Activated T-helper 2 cell treated with anti-CD3 and anti-CD28 coated beads, Interferon-gamma antibody, Interleukin-2, Interleukin-4, amounts not matched to agents 10 μg/mL and 5 μg/mL and 100 μg/mL, durations not matched to agents 14 hours and 24 hours and 36 hours (primary cell): Measurements from ENCODE around the gene ST6GAL1. TPM values are rescaled to one million over a fixed set of nuclear protein-coding genes. Genes with fewer than 3 reads are reported as not detected.
A peak's percentile ranks its signal among the peaks of the same experiment; 100 is the strongest.
"Not testable (repeated sequence)": the region's sequence is repeated elsewhere in the genome, so short reads cannot be mapped to it uniquely, and the experiment has no call there.

ENCODE experiments used
- DNase-seq: peaks from one replicate; pipeline ENCODE4 v3.0.0; 2021; ENCODE audit warnings: low spot score
- H3K27ac Mint-ChIP-seq: one replicate; pipeline ENCODE4 v1.8.0; 2021; ENCODE audit warnings: mixed read lengths
- H3K27me3 Mint-ChIP-seq: one replicate; pipeline ENCODE4 v1.8.0; 2021; ENCODE audit warnings: low read depth, mixed read lengths
- H3K36me3 Mint-ChIP-seq: one replicate; pipeline ENCODE4 v1.8.0; 2021; ENCODE audit warnings: low read depth, mixed read lengths
- H3K4me1 Mint-ChIP-seq: one replicate; pipeline ENCODE4 v1.8.0; 2021; ENCODE audit warnings: low read depth, mixed read lengths
- H3K4me3 Mint-ChIP-seq: one replicate; pipeline ENCODE4 v1.8.0; 2021; ENCODE audit warnings: low read depth, mild to moderate bottlenecking, moderate library complexity, mixed read lengths
- H3K9me3 Mint-ChIP-seq: one replicate; pipeline ENCODE4 v1.8.0; 2021; ENCODE audit warnings: mixed read lengths
- intact Hi-C: fragments of 100-400 bp; cut with micrococcal nuclease; formaldehyde crosslinking; loops from one replicate; pipeline ENCODE4 v1.15.1; 2023
- total RNA-seq: library from RNA; stranded (reverse); gene quantifications from 2 replicates; pipeline ENCODE4 v1.2.3, GENCODE V29; 2022

Gene ST6GAL1, protein sequence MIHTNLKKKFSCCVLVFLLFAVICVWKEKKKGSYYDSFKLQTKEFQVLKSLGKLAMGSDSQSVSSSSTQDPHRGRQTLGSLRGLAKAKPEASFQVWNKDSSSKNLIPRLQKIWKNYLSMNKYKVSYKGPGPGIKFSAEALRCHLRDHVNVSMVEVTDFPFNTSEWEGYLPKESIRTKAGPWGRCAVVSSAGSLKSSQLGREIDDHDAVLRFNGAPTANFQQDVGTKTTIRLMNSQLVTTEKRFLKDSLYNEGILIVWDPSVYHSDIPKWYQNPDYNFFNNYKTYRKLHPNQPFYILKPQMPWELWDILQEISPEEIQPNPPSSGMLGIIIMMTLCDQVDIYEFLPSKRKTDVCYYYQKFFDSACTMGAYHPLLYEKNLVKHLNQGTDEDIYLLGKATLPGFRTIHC
- total RNA-seq = 78.1 and 85.9 TPM in 2 replicates

- peak within 1 kb of the TSS; percentile 92 for H3K4me3 Mint-ChIP-seq
- H3K27ac Mint-ChIP-seq = peak within 1 kb of the TSS; percentile 86
- H3K4me1 Mint-ChIP-seq = peaks cover 37% of the 10 kb centered on the region
- peak; percentile 70 for DNase-seq
- peaks cover 2% of the 10 kb centered on the region for H3K9me3 Mint-ChIP-seq
- H3K36me3 Mint-ChIP-seq = peaks cover 27% of the 10 kb centered on the region
- no peaks in the 10 kb centered on the region for H3K27me3 Mint-ChIP-seq
- intact Hi-C loops = loop anchor here (2.0 to 5.0 kb wide), 5 partner anchors 81 to 993 kb away; partner anchors contain the start of genes RPL39L and TRA2B
These were observed at the start of gene ST6GAL1 for GRCh38 chr3:186930143-186930640. TSS of gene ST6GAL1 (plus strand) at chr3:186930526. CDS start at chr3:187042704, 112,178 bp downstream.

DNA sequence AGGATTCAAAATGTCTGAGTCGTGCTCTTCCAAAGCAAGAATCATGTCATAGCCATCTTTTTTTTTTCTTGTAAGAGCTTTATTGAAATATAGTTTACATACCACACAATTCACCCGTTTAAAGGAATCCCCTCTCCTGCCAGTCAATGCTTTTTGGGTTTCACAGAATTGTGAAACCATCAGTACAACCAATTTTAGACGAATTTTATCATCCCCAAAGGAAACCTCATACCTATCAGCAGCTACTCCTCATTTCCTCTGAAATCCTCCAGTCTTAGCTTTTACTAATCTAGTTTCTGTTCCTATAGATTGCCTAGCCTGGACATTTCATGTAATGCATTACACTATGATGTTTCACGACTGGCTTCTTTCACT lies 48.2 kb upstream of the ST6GAL1 start:
- peak overlapping the region; percentile 34 for H3K4me3 Mint-ChIP-seq
- no peak for DNase-seq
- intact Hi-C loops = loop anchor here (1.0 to 5.0 kb wide), 6 partner anchors 35 to 249 kb away; partner anchors contain the start of gene EIF4A2

DNA sequence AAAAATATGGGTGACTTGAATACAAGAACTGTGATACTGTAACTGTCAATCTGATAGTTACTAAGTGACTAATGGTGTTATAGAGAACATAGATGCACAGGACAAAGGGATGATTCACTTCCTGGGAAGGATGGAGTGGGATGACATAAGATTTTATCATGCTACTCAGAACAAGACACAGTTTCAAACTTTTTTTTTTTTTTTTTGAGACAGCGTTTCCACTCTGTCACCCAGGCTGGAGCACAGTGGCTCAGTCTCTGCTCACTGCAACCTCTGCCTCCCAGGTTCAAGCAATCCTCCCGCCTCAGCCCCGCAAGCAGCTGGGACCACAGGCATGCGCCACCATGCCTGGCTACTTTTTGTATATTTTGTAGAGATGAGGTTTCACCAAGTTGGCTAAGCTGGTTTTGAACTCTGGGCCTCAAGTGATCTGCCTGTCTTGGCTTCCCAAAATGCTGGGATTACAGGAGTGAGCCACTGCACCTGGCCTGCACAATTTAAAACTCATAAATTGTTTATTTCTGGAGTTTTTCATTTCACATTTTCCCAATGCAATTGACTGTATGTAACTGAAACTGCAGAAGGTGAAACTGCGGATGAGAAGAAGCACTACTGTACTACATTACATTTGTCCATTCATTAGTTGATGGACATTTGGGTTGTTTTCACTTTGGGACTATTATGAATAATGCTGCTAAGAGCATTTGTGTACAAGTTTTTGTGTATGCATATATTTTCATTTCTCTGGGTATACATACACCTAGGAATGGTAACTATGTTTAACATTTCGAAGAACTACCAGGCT lies 47.2 kb upstream of the ST6GAL1 start:
- DNase-seq = peak; percentile 47
- no peaks in the 10 kb centered on the region for H3K9me3 Mint-ChIP-seq
- H3K4me3 Mint-ChIP-seq = peak overlapping the region; percentile 52
- peaks cover 57% of the 10 kb centered on the region for H3K4me1 Mint-ChIP-seq
- intact Hi-C loops = loop anchor here (1.0 to 5.0 kb wide), 9 partner anchors 26 to 248 kb away; partner anchors contain the start of gene EIF4A2
- H3K27me3 Mint-ChIP-seq = no peaks in the 10 kb centered on the region
- H3K27ac Mint-ChIP-seq = peak overlapping the region; percentile 87
- H3K36me3 Mint-ChIP-seq = peaks cover 2% of the 10 kb centered on the region

More for the DNA sequence above, 48.2 kb upstream of the ST6GAL1 start:
- Mint-ChIP-seq H3K9me3 (peaks cover 4% of the 10 kb centered on the region), H3K36me3 (peaks cover 5% of the 10 kb centered on the region), H3K27ac (peak overlapping the region; percentile 89), H3K4me1 (peaks cover 55% of the 10 kb centered on the region), H3K27me3 (no peaks in the 10 kb centered on the region)

DNA sequence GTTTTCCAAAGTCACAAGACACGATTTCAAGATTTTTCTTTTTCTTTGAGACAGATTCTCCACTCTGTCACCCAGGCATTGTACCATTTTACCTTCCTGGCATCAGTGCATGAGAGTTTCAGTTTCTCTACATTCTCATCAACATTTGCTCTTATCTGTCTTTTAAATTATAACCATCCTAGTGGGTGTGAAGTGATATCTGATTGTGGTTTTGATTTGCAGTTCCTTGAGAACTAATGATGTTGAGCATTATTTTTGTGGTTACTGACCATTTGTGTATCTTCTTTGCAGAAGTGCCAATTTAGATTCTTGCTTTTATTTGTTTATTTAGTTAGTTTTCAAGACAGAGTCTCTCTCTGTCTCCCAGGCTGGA lies 46.7 kb upstream of the ST6GAL1 start:
- Mint-ChIP-seq H3K27me3 (no peaks in the 10 kb centered on the region), H3K4me3 (peak overlapping the region; percentile 52), H3K9me3 (no peaks in the 10 kb centered on the region), H3K4me1 (peaks cover 57% of the 10 kb centered on the region), H3K36me3 (peaks cover 2% of the 10 kb centered on the region), H3K27ac (peak overlapping the region; percentile 87)
- no peak for DNase-seq
- intact Hi-C loops = loop anchor here (1.0 to 5.0 kb wide), 7 partner anchors 26 to 247 kb away; partner anchors contain the start of gene EIF4A2

GRCh38 chr3:186884868-186885267 lies 45.5 kb upstream of the ST6GAL1 start:
- intact Hi-C loops = loop anchor here (5.0 kb wide), 2 partner anchors 38 to 103 kb away; partner anchors contain the start of gene EIF4A2
- H3K36me3 Mint-ChIP-seq, H3K4me3 Mint-ChIP-seq, H3K27me3 Mint-ChIP-seq, DNase-seq, H3K9me3 Mint-ChIP-seq, H3K27ac Mint-ChIP-seq: not testable (repeated sequence)
- peaks cover 47% of the 10 kb centered on the region for H3K4me1 Mint-ChIP-seq

DNA sequence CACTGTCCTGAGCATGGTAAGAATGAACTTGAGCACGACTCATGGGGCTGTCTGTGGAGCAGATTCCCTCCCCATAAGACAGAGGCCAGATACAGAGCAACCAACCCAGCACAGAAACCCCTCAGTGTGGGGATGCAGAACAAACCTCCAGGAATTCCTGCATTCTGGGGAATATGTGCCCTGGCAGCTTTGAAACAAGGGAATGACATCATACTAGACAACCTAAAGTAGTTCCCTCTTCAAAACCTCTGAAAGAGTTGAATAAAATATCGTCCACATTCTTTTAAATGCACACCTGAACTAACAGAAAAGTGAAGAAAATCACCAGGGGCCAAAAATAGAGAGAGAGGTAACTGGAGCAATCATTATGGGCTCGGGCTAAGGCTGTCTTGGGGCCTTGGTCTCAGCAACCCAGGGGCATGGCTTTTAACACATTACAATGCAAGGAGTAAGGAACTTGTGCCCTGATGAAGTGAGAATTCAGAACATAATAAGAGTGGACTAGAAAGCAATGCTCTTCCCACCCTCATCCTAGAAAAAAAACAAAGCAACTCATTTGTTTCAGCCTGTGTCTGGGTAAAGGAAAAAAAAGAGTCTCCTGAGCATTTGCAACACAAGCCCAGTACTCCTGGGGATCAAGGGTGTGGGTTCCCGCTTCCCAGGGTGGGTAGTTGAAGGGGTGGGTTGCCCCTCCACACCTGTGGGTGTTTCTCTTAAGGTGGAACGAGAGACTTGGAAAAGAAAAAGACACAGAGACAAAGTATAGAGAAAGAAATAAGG lies 43.9 kb upstream of the ST6GAL1 start:
- DNase-seq = no peak
- Mint-ChIP-seq H3K4me1 (peaks cover 35% of the 10 kb centered on the region), H3K27me3 (no peaks in the 10 kb centered on the region), H3K9me3 (no peaks in the 10 kb centered on the region), H3K4me3 (no peak overlapping the region), H3K36me3 (no peaks in the 10 kb centered on the region), H3K27ac (no peak overlapping the region)
- intact Hi-C loops = no loop called here

GRCh38 chr3:186887507-186887938 lies 42.8 kb upstream of the ST6GAL1 start:
- peaks cover 26% of the 10 kb centered on the region for H3K4me1 Mint-ChIP-seq
- DNase-seq, H3K4me3 Mint-ChIP-seq, intact Hi-C loops, H3K36me3 Mint-ChIP-seq, H3K9me3 Mint-ChIP-seq, H3K27ac Mint-ChIP-seq, H3K27me3 Mint-ChIP-seq: not testable (repeated sequence)

GRCh38 chr3:186888569-186888968 lies 41.8 kb upstream of the ST6GAL1 start:
- no peak for DNase-seq
- Mint-ChIP-seq H3K27ac (no peak overlapping the region), H3K27me3 (no peaks in the 10 kb centered on the region), H3K36me3 (no peaks in the 10 kb centered on the region), H3K4me3 (no peak overlapping the region), H3K9me3 (no peaks in the 10 kb centered on the region), H3K4me1 (peaks cover 19% of the 10 kb centered on the region)
- intact Hi-C loops = no loop called here

GRCh38 chr3:186889698-186890097 lies 40.6 kb upstream of the ST6GAL1 start:
- DNase-seq, H3K36me3 Mint-ChIP-seq, intact Hi-C loops, H3K27ac Mint-ChIP-seq, H3K4me3 Mint-ChIP-seq, H3K27me3 Mint-ChIP-seq, H3K9me3 Mint-ChIP-seq: not testable (repeated sequence)
- peaks cover 14% of the 10 kb centered on the region for H3K4me1 Mint-ChIP-seq

GRCh38 chr3:186890911-186891310 lies 39.4 kb upstream of the ST6GAL1 start:
- no peak for DNase-seq
- H3K9me3 Mint-ChIP-seq = peaks cover 4% of the 10 kb centered on the region
- H3K4me1 Mint-ChIP-seq = peaks cover 8% of the 10 kb centered on the region
- H3K27ac Mint-ChIP-seq = no peak overlapping the region
- H3K36me3 Mint-ChIP-seq = no peaks in the 10 kb centered on the region
- no peaks in the 10 kb centered on the region for H3K27me3 Mint-ChIP-seq
- intact Hi-C loops = no loop called here
- H3K4me3 Mint-ChIP-seq = no peak overlapping the region

GRCh38 chr3:186893071-186893470 lies 37.3 kb upstream of the ST6GAL1 start:
- intact Hi-C loops, H3K27me3 Mint-ChIP-seq, H3K4me3 Mint-ChIP-seq, H3K9me3 Mint-ChIP-seq, DNase-seq, H3K27ac Mint-ChIP-seq, H3K36me3 Mint-ChIP-seq, H3K4me1 Mint-ChIP-seq: not testable (repeated sequence)

DNA sequence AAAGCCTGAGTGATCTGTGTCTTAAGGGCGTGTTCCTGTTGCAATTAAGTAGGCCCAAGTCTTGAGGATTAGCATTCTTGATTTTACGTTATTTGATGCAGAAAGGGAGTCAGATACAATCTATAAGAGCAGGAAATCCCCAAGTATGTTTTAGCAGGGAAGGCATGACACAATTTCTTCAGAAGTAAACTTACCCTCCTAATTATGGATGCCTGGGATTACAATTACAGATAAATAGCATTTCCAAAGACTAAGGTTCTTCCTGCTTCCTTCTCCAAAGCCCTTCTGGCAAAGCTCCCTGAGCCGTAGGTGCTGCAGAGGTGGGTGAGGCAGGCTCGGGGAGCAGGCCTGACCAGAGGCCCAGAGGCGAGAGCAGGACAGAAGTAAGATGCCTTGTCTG lies 34.9 kb upstream of the ST6GAL1 start:
- no peaks in the 10 kb centered on the region for H3K27me3 Mint-ChIP-seq
- intact Hi-C loops = no loop called here
- no peaks in the 10 kb centered on the region for H3K36me3 Mint-ChIP-seq
- peaks cover 4% of the 10 kb centered on the region for H3K9me3 Mint-ChIP-seq
- no peak overlapping the region for H3K27ac Mint-ChIP-seq
- no peak for DNase-seq
- no peak overlapping the region for H3K4me3 Mint-ChIP-seq
- peaks cover 7% of the 10 kb centered on the region for H3K4me1 Mint-ChIP-seq
